ENCODE measurements around the gene TMEM259. TPM values are rescaled to one million over a fixed set of nuclear protein-coding genes. Genes with fewer than 3 reads are reported as not detected.
A peak's percentile ranks its signal among the peaks of the same experiment; 100 is the strongest.

The TMEM259 gene
- total and polyA plus RNA-seq, 2 of the 8 experiments (the other 6 are each of a cell fraction or from before 2014, with no cell fraction given), result 140 to 243 TPM

GRCh38 chr19:982567-983170, 38.3 kb downstream of the TMEM259 start (continued):
- TF ChIP-seq POU5F1 (IDR thresholded peaks at IDR 0.05; ENCODE audit: low read depth, low read length), result no peak
- TF ChIP-seq KDM4A (IDR thresholded peaks at IDR 0.05; ENCODE audit: low read depth, low read length, severe bottlenecking), result no peak
- TF ChIP-seq CHD2 (IDR thresholded peaks at IDR 0.05; ENCODE audit: low read length), result no peak
- TF ChIP-seq MAX (IDR thresholded peaks at IDR 0.05), result peak; percentile 50
- no peak for TF ChIP-seq EGR1 (IDR thresholded peaks at IDR 0.05; ENCODE audit: borderline replicate concordance, low read depth, low read length)
- TF ChIP-seq RXRA (IDR thresholded peaks at IDR 0.05; ENCODE audit: insufficient read depth, low read depth, low read length), result no peak
- TF ChIP-seq, protein P1, sequence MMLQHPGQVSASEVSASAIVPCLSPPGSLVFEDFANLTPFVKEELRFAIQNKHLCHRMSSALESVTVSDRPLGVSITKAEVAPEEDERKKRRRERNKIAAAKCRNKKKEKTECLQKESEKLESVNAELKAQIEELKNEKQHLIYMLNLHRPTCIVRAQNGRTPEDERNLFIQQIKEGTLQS (IDR thresholded peaks at IDR 0.05; ENCODE audit: insufficient read depth, low read depth, low read length), result no peak
- no peak for TF ChIP-seq GTF2F1 (IDR thresholded peaks at IDR 0.05; ENCODE audit: borderline replicate concordance, low read depth, low read length)
- TF ChIP-seq KDM1A (IDR thresholded peaks at IDR 0.05; ENCODE audit: borderline replicate concordance, low read length), result peak; percentile 74; the same call in 1 of the 2 replicates
- no peak for TF ChIP-seq FOSL1 (IDR thresholded peaks at IDR 0.05; ENCODE audit: insufficient read depth, low read depth, low read length)
- TF ChIP-seq JUN (IDR thresholded peaks at IDR 0.05; ENCODE audit: low read depth, low read length), result no peak
- no peak; the same call in 1 of the 2 replicates for TF ChIP-seq RBBP5 (IDR thresholded peaks at IDR 0.05; ENCODE audit: borderline replicate concordance, low read depth, low read length)
- TF ChIP-seq E2F6 (IDR thresholded peaks at IDR 0.05), result no peak
- no peak for TF ChIP-seq CHD1 (IDR thresholded peaks at IDR 0.05; ENCODE audit: low read depth, low read length)
- TF ChIP-seq EP300 (IDR thresholded peaks at IDR 0.05; ENCODE audit: borderline replicate concordance in 1 of 2, low read depth in 2 of 2, low read length in 2 of 2), result peak in 1 of 2 experiments; percentile 19; a peak in 1 of 3 replicates
- TF ChIP-seq SP4 (IDR thresholded peaks at IDR 0.05; ENCODE audit: low read length), result no peak
- no peak for TF ChIP-seq EZH2 (IDR thresholded peaks at IDR 0.05; ENCODE audit: low read depth, low read length, severe bottlenecking)
- peak; percentile 77 to 98 (median 92) for TF ChIP-seq CTCF (IDR thresholded peaks at IDR 0.05; ENCODE audit: control extremely low read depth in 1 of 3, insufficient read depth in 1 of 3, low read depth in 1 of 3, low read length in 3 of 3)
- TF ChIP-seq ZNF274 (IDR thresholded peaks at IDR 0.05; ENCODE audit: borderline replicate concordance, extremely low read depth, low read length), result no peak
- TF ChIP-seq SIX5 (IDR thresholded peaks at IDR 0.05; ENCODE audit: low read depth, low read length), result no peak
- TF ChIP-seq POLR2AphosphoS5 (IDR thresholded peaks at IDR 0.05; ENCODE audit: low read depth, low read length), result no peak

Measured in H1 (cell line).